ENCODE measurements around the gene KCNIP3. TPM values are rescaled to one million over a fixed set of nuclear protein-coding genes. Genes with fewer than 3 reads are reported as not detected.

KCNIP3 gene
- total RNA-seq, 3 donors from 2014 or later = not detected

GRCh38 chr2:95279435-95280035, 17.6 kb upstream of the KCNIP3 start:
- ATAC-seq = no peak
- H3K4me3 Mint-ChIP-seq = no peak overlapping the region
- DNase-seq = no peak
- no peaks in the 10 kb centered on the region for H3K4me1 Mint-ChIP-seq (ENCODE audit: low read depth)
- H3K9me3 Mint-ChIP-seq = no peaks in the 10 kb centered on the region
- no peaks in the 10 kb centered on the region for H3K27me3 Mint-ChIP-seq (ENCODE audit: low read depth)
- H3K36me3 Mint-ChIP-seq (ENCODE audit: insufficient read depth) = no peaks in the 10 kb centered on the region

GRCh38 chr2:95281071-95281470, 16.1 kb upstream of the KCNIP3 start:
- DNase-seq (no peak), ATAC-seq (no peak)
- Mint-ChIP-seq H3K9me3 (no peaks in the 10 kb centered on the region), H3K36me3 (ENCODE audit: insufficient read depth) (no peaks in the 10 kb centered on the region), H3K4me3 (no peak overlapping the region), H3K27me3 (ENCODE audit: low read depth) (no peaks in the 10 kb centered on the region), H3K4me1 (ENCODE audit: low read depth) (no peaks in the 10 kb centered on the region)

GRCh38 chr2:95281786-95282185, 15.4 kb upstream of the KCNIP3 start:
- DNase-seq (no peak), ATAC-seq (no peak)
- Mint-ChIP-seq H3K27me3 (ENCODE audit: low read depth) (no peaks in the 10 kb centered on the region), H3K4me3 (no peak overlapping the region), H3K9me3 (no peaks in the 10 kb centered on the region), H3K4me1 (ENCODE audit: low read depth) (no peaks in the 10 kb centered on the region), H3K36me3 (ENCODE audit: insufficient read depth) (no peaks in the 10 kb centered on the region)

GRCh38 chr2:95282458-95282857, 14.7 kb upstream of the KCNIP3 start:
- Mint-ChIP-seq H3K4me1 (ENCODE audit: low read depth) (no peaks in the 10 kb centered on the region), H3K9me3 (no peaks in the 10 kb centered on the region), H3K4me3 (no peak overlapping the region), H3K27me3 (ENCODE audit: low read depth) (no peaks in the 10 kb centered on the region), H3K36me3 (ENCODE audit: insufficient read depth) (no peaks in the 10 kb centered on the region)
- no peak for DNase-seq
- ATAC-seq = no peak

- H3K4me3 Mint-ChIP-seq = no peak overlapping the region
- no peaks in the 10 kb centered on the region for H3K36me3 Mint-ChIP-seq (ENCODE audit: insufficient read depth)
- no peaks in the 10 kb centered on the region for H3K27me3 Mint-ChIP-seq (ENCODE audit: low read depth)
- ATAC-seq (no peak), DNase-seq (no peak)
- H3K4me1 Mint-ChIP-seq (ENCODE audit: low read depth) = no peaks in the 10 kb centered on the region
- no peaks in the 10 kb centered on the region for H3K9me3 Mint-ChIP-seq
Observed at GRCh38 chr2:95283562-95283961, 13.6 kb upstream of the KCNIP3 start.

- H3K9me3 Mint-ChIP-seq = peaks cover 2% of the 10 kb centered on the region
- no peak overlapping the region for H3K4me3 Mint-ChIP-seq
- no peaks in the 10 kb centered on the region for H3K36me3 Mint-ChIP-seq (ENCODE audit: insufficient read depth)
- no peak for ATAC-seq
- no peaks in the 10 kb centered on the region for H3K27me3 Mint-ChIP-seq (ENCODE audit: low read depth)
- H3K4me1 Mint-ChIP-seq (ENCODE audit: low read depth) = no peaks in the 10 kb centered on the region
- DNase-seq = no peak
Observed at GRCh38 chr2:95284886-95285541, 12.1 kb upstream of the KCNIP3 start.

GRCh38 chr2:95285542-95285932, 11.6 kb upstream of the KCNIP3 start:
- Mint-ChIP-seq H3K36me3 (ENCODE audit: insufficient read depth) (no peaks in the 10 kb centered on the region), H3K9me3 (peaks cover 7% of the 10 kb centered on the region), H3K27me3 (ENCODE audit: low read depth) (no peaks in the 10 kb centered on the region), H3K4me1 (ENCODE audit: low read depth) (no peaks in the 10 kb centered on the region), H3K4me3 (no peak overlapping the region)
- no peak for ATAC-seq
- DNase-seq = no peak

- peaks cover 20% of the 10 kb centered on the region for H3K9me3 Mint-ChIP-seq
- ATAC-seq (no peak), DNase-seq (no peak)
- H3K36me3 Mint-ChIP-seq (ENCODE audit: insufficient read depth) = no peaks in the 10 kb centered on the region
- no peak overlapping the region for H3K4me3 Mint-ChIP-seq
- H3K4me1 Mint-ChIP-seq (ENCODE audit: low read depth) = no peaks in the 10 kb centered on the region
- H3K27me3 Mint-ChIP-seq (ENCODE audit: low read depth) = no peaks in the 10 kb centered on the region
Observed at GRCh38 chr2:95287336-95287735, 9.8 kb upstream of the KCNIP3 start.

GRCh38 chr2:95287806-95288205, 9.3 kb upstream of the KCNIP3 start:
- no peaks in the 10 kb centered on the region for H3K27me3 Mint-ChIP-seq (ENCODE audit: low read depth)
- no peaks in the 10 kb centered on the region for H3K4me1 Mint-ChIP-seq (ENCODE audit: low read depth)

GRCh38 chr2:95289253-95289652, 7.9 kb upstream of the KCNIP3 start:
- Mint-ChIP-seq H3K9me3 (peaks cover 21% of the 10 kb centered on the region), H3K36me3 (ENCODE audit: insufficient read depth) (no peaks in the 10 kb centered on the region), H3K27me3 (ENCODE audit: low read depth) (no peaks in the 10 kb centered on the region), H3K4me1 (ENCODE audit: low read depth) (no peaks in the 10 kb centered on the region), H3K4me3 (no peak overlapping the region)
- no peak for DNase-seq
- no peak for ATAC-seq

More at GRCh38 chr2:95287806-95288205, 9.3 kb upstream of the KCNIP3 start:
- no peaks in the 10 kb centered on the region for H3K36me3 Mint-ChIP-seq (ENCODE audit: insufficient read depth)
- ATAC-seq = no peak
- H3K4me3 Mint-ChIP-seq = no peak overlapping the region
- peaks cover 21% of the 10 kb centered on the region for H3K9me3 Mint-ChIP-seq
- no peak for DNase-seq

- no peak for ATAC-seq
- DNase-seq = no peak
- Mint-ChIP-seq H3K4me1 (ENCODE audit: low read depth) (no peaks in the 10 kb centered on the region), H3K9me3 (peaks cover 21% of the 10 kb centered on the region), H3K36me3 (ENCODE audit: insufficient read depth) (no peaks in the 10 kb centered on the region), H3K27me3 (ENCODE audit: low read depth) (peaks cover 1% of the 10 kb centered on the region), H3K4me3 (no peak overlapping the region)
Observed at GRCh38 chr2:95291222-95291621, 5.9 kb upstream of the KCNIP3 start.

- DNase-seq (no peak), ATAC-seq (no peak)
- Mint-ChIP-seq H3K4me3 (no peak overlapping the region), H3K36me3 (ENCODE audit: insufficient read depth) (no peaks in the 10 kb centered on the region), H3K27me3 (ENCODE audit: low read depth) (peaks cover 4% of the 10 kb centered on the region), H3K9me3 (peaks cover 21% of the 10 kb centered on the region), H3K4me1 (ENCODE audit: low read depth) (no peaks in the 10 kb centered on the region)
Observed at GRCh38 chr2:95292623-95293260, 4.4 kb upstream of the KCNIP3 start.

- DNase-seq (no peak), ATAC-seq (no peak)
- Mint-ChIP-seq H3K27me3 (ENCODE audit: low read depth) (peaks cover 7% of the 10 kb centered on the region), H3K36me3 (ENCODE audit: insufficient read depth) (no peaks in the 10 kb centered on the region), H3K4me3 (no peak overlapping the region), H3K9me3 (peaks cover 21% of the 10 kb centered on the region), H3K4me1 (ENCODE audit: low read depth) (no peaks in the 10 kb centered on the region)
Observed at GRCh38 chr2:95294579-95295250, 2.4 kb upstream of the KCNIP3 start.

- no peaks in the 10 kb centered on the region for H3K4me1 Mint-ChIP-seq (ENCODE audit: low read depth)
- peaks cover 7% of the 10 kb centered on the region for H3K27me3 Mint-ChIP-seq (ENCODE audit: low read depth)
- H3K4me3 Mint-ChIP-seq = no peak overlapping the region
- DNase-seq (no peak), ATAC-seq (no peak)
- H3K36me3 Mint-ChIP-seq (ENCODE audit: insufficient read depth) = no peaks in the 10 kb centered on the region
- H3K9me3 Mint-ChIP-seq = peaks cover 15% of the 10 kb centered on the region
Observed at GRCh38 chr2:95295376-95295775, 1.8 kb upstream of the KCNIP3 start.

GRCh38 chr2:95296011-95296410, 1.1 kb upstream of the KCNIP3 start:
- H3K4me1 Mint-ChIP-seq (ENCODE audit: low read depth) = no peaks in the 10 kb centered on the region
- H3K4me3 Mint-ChIP-seq = no peak overlapping the region
- peaks cover 12% of the 10 kb centered on the region for H3K9me3 Mint-ChIP-seq
- no peak for DNase-seq
- H3K36me3 Mint-ChIP-seq (ENCODE audit: insufficient read depth) = no peaks in the 10 kb centered on the region
- ATAC-seq = no peak
- H3K27me3 Mint-ChIP-seq (ENCODE audit: low read depth) = peaks cover 7% of the 10 kb centered on the region
